ENCODE data around the gene MCTP1. TPM values are rescaled to one million over a fixed set of nuclear protein-coding genes. Genes with fewer than 3 reads are reported as not detected.

MCTP1 gene
- polyA plus RNA-seq, 3 donors: 34.4 to 72.9 (median 55.5) TPM

GRCh38 chr5:95229646-95230045, 55.2 kb downstream of the MCTP1 start:
- Histone ChIP-seq H3K27me3 (ENCODE audit: control insufficient read depth in 2 of 2, insufficient read depth in 2 of 2, low read length in 2 of 2) (no peaks in the 10 kb centered on the region), H3K9ac (ENCODE audit: insufficient read depth, low read length, poor library complexity, severe bottlenecking) (no peak overlapping the region), H3K36me3 (replicated peaks in 1 of 2; ENCODE audit: control insufficient read depth in 1 of 2, insufficient read depth in 2 of 2, low read length in 2 of 2) (no peaks in the 10 kb centered on the region), H3K9me3 (replicated peaks in 1 of 2; ENCODE audit: control insufficient read depth in 1 of 2, insufficient read depth in 1 of 2, low read length in 2 of 2) (no peaks in the 10 kb centered on the region), H3K79me2 (ENCODE audit: insufficient read depth, low read length) (no peaks in the 10 kb centered on the region), H3K4me3 (replicated peaks in 1 of 3; ENCODE audit: low read depth in 2 of 3, low read length in 3 of 3) (no peak overlapping the region), H3K27ac (ENCODE audit: low read depth in 1 of 2, low read length in 2 of 2) (no peak overlapping the region), H2AFZ (ENCODE audit: insufficient read depth, low read depth, low read length, poor library complexity, severe bottlenecking) (no peak overlapping the region), H3K4me2 (replicated peaks; ENCODE audit: extremely low read depth, low read length, poor library complexity, severe bottlenecking) (no peak overlapping the region), H3K4me1 (ENCODE audit: control insufficient read depth in 1 of 2, insufficient read depth in 2 of 2, low read length in 2 of 2) (no peaks in the 10 kb centered on the region), H4K20me1 (ENCODE audit: insufficient read depth, low read length) (no peaks in the 10 kb centered on the region)
- Mint-ChIP-seq H3K9me3 (peaks cover 0 to 10% (median 3%) of the 10 kb centered on the region in 7 donors), H3K27me3 (ENCODE audit: low read depth in 3 of 3) (no peaks in the 10 kb centered on the region), H3K36me3 (no peaks in the 10 kb centered on the region), H3K4me1 (no peaks in the 10 kb centered on the region), H3K27ac (no peak overlapping the region), H3K4me3 (no peak overlapping the region)
- no CpG with 5 or more reads among the region's 2 CpGs for WGBS (ENCODE audit: insufficient coverage)
- no peak for DNase-seq
- intact Hi-C loops (cut with micrococcal nuclease): no loop called here
- TF ChIP-seq CTCF (IDR thresholded peaks at IDR 0.05): no peak

- no peaks in the 10 kb centered on the region for H3K4me1 ChIP-seq (ENCODE audit: control insufficient read depth in 1 of 2, insufficient read depth in 2 of 2, low read length in 2 of 2)
- H3K27me3 Mint-ChIP-seq (ENCODE audit: low read depth in 3 of 3): no peaks in the 10 kb centered on the region
- H3K9me3 ChIP-seq (replicated peaks in 1 of 2; ENCODE audit: control insufficient read depth in 1 of 2, insufficient read depth in 1 of 2, low read length in 2 of 2): no peaks in the 10 kb centered on the region
- H2AFZ ChIP-seq (ENCODE audit: insufficient read depth, low read depth, low read length, poor library complexity, severe bottlenecking): no peak overlapping the region
- H3K79me2 ChIP-seq (ENCODE audit: insufficient read depth, low read length): no peaks in the 10 kb centered on the region
- no peak overlapping the region for H3K27ac ChIP-seq (ENCODE audit: low read depth in 1 of 2, low read length in 2 of 2)
- H3K36me3 Mint-ChIP-seq: no peaks in the 10 kb centered on the region
- no peak overlapping the region for H3K4me2 ChIP-seq (replicated peaks; ENCODE audit: extremely low read depth, low read length, poor library complexity, severe bottlenecking)
- H3K27ac Mint-ChIP-seq: no peak overlapping the region
- H3K27me3 ChIP-seq (ENCODE audit: control insufficient read depth in 2 of 2, insufficient read depth in 2 of 2, low read length in 2 of 2): no peaks in the 10 kb centered on the region
- no peaks in the 10 kb centered on the region for H4K20me1 ChIP-seq (ENCODE audit: insufficient read depth, low read length)
- peaks cover 0 to 3% (median 0%) of the 10 kb centered on the region in 7 donors for H3K9me3 Mint-ChIP-seq
- H3K4me3 Mint-ChIP-seq: no peak overlapping the region
- no peak for TF ChIP-seq CTCF (IDR thresholded peaks at IDR 0.05)
- H3K4me1 Mint-ChIP-seq: no peaks in the 10 kb centered on the region
- no peak overlapping the region for H3K4me3 ChIP-seq (replicated peaks in 1 of 3; ENCODE audit: low read depth in 2 of 3, low read length in 3 of 3)
- no peak overlapping the region for H3K9ac ChIP-seq (ENCODE audit: insufficient read depth, low read length, poor library complexity, severe bottlenecking)
- intact Hi-C loops (cut with micrococcal nuclease): no loop called here
- H3K36me3 ChIP-seq (replicated peaks in 1 of 2; ENCODE audit: control insufficient read depth in 1 of 2, insufficient read depth in 2 of 2, low read length in 2 of 2): no peaks in the 10 kb centered on the region
- DNase-seq: no peak
Observed at GRCh38 chr5:95224701-95225459, 60.0 kb downstream of the MCTP1 start.
